Activated T-cell treated with anti-CD3 and anti-CD28 coated beads, Interleukin-2, amount 50 U/mL, for 4 hours (primary cell): ENCODE data around the gene PLOD1. TPM values are rescaled to one million over a fixed set of nuclear protein-coding genes. Genes with fewer than 3 reads are reported as not detected.

Source experiments
- ATAC-seq, 2 donors: fragments of 200-7000 bp; cut with Tn5 transposase; one replicate each; pipeline ENCODE4 v1.10.0; 2021
- DNase-seq: peaks from one replicate; pipeline ENCODE4 v3.0.0-alpha.2; 2020
- H3K27me3 Mint-ChIP-seq: one replicate; pipeline ENCODE4 v1.8.0; 2021; ENCODE audit warnings: low read depth, mixed read lengths
- H3K36me3 Mint-ChIP-seq: one replicate; pipeline ENCODE4 v1.8.0; 2022; ENCODE audit warnings: mixed read lengths; ENCODE audit not compliant: insufficient read depth
- H3K4me1 Mint-ChIP-seq: one replicate; pipeline ENCODE4 v1.8.0; 2021; ENCODE audit warnings: low read depth, mixed read lengths
- H3K4me3 Mint-ChIP-seq: one replicate; pipeline ENCODE4 v1.8.0; 2021; ENCODE audit warnings: mild to moderate bottlenecking, moderate library complexity, mixed read lengths
- H3K9me3 Mint-ChIP-seq: one replicate; pipeline ENCODE4 v1.8.0; 2021; ENCODE audit warnings: mixed read lengths
- total RNA-seq, 3 donors: library from RNA; stranded (reverse); gene quantifications; one replicate each; pipeline ENCODE4 v1.2.1, GENCODE V29; 2021

Gene PLOD1
- total RNA-seq, 3 donors from 2014 or later = 11.8 to 20.4 (median 16.1) TPM

- H3K36me3 Mint-ChIP-seq = peaks cover 46% of the 10 kb centered on the region
- H3K4me1 Mint-ChIP-seq = peaks cover 36% of the 10 kb centered on the region
- DNase-seq (no peak), ATAC-seq (no peak)
- no peaks in the 10 kb centered on the region for H3K27me3 Mint-ChIP-seq
- no peaks in the 10 kb centered on the region for H3K9me3 Mint-ChIP-seq
- H3K4me3 Mint-ChIP-seq = no peak overlapping the region
Measured at GRCh38 chr1:11985851-11986250, 51.3 kb downstream of the PLOD1 start.

GRCh38 chr1:11989669-11990068 lies 55.2 kb downstream of the PLOD1 start:
- peaks cover 8% of the 10 kb centered on the region for H3K4me1 Mint-ChIP-seq
- no peaks in the 10 kb centered on the region for H3K27me3 Mint-ChIP-seq
- no peak for DNase-seq
- no peak for ATAC-seq
- no peak overlapping the region for H3K4me3 Mint-ChIP-seq
- no peaks in the 10 kb centered on the region for H3K9me3 Mint-ChIP-seq
- peaks cover 35% of the 10 kb centered on the region for H3K36me3 Mint-ChIP-seq

- H3K27me3 Mint-ChIP-seq = no peaks in the 10 kb centered on the region
- ATAC-seq = no peak
Measured at GRCh38 chr1:11990303-11991032, 56.0 kb downstream of the PLOD1 start.

GRCh38 chr1:11991969-11992676 lies 57.6 kb downstream of the PLOD1 start:
- no peak for DNase-seq
- ATAC-seq = no peak
- no peak overlapping the region for H3K4me3 Mint-ChIP-seq
- peaks cover 38% of the 10 kb centered on the region for H3K36me3 Mint-ChIP-seq
- H3K9me3 Mint-ChIP-seq = no peaks in the 10 kb centered on the region
- H3K4me1 Mint-ChIP-seq = peaks cover 4% of the 10 kb centered on the region
- H3K27me3 Mint-ChIP-seq = no peaks in the 10 kb centered on the region

More at GRCh38 chr1:11990303-11991032, 56.0 kb downstream of the PLOD1 start:
- Mint-ChIP-seq H3K9me3 (no peaks in the 10 kb centered on the region), H3K4me3 (no peak overlapping the region), H3K36me3 (peaks cover 31% of the 10 kb centered on the region), H3K4me1 (peaks cover 8% of the 10 kb centered on the region)
- DNase-seq = no peak

- DNase-seq = no peak
- no peaks in the 10 kb centered on the region for H3K27me3 Mint-ChIP-seq
- ATAC-seq = no peak
- H3K9me3 Mint-ChIP-seq = no peaks in the 10 kb centered on the region
- H3K4me1 Mint-ChIP-seq = no peaks in the 10 kb centered on the region
- H3K4me3 Mint-ChIP-seq = no peak overlapping the region
- peaks cover 35% of the 10 kb centered on the region for H3K36me3 Mint-ChIP-seq
Measured at GRCh38 chr1:11997081-11997850, 62.7 kb downstream of the PLOD1 start.

- H3K36me3 Mint-ChIP-seq = peaks cover 43% of the 10 kb centered on the region
Measured at GRCh38 chr1:11998636-11999035, 64.1 kb downstream of the PLOD1 start.

GRCh38 chr1:11999236-11999635 lies 64.7 kb downstream of the PLOD1 start:
- Mint-ChIP-seq H3K9me3 (no peaks in the 10 kb centered on the region), H3K36me3 (peaks cover 46% of the 10 kb centered on the region), H3K4me1 (no peaks in the 10 kb centered on the region), H3K27me3 (no peaks in the 10 kb centered on the region), H3K4me3 (no peak overlapping the region)
- no peak for DNase-seq
- ATAC-seq = no peak

More at GRCh38 chr1:11998636-11999035, 64.1 kb downstream of the PLOD1 start:
- Mint-ChIP-seq H3K27me3 (no peaks in the 10 kb centered on the region), H3K4me1 (no peaks in the 10 kb centered on the region), H3K9me3 (no peaks in the 10 kb centered on the region), H3K4me3 (no peak overlapping the region)
- DNase-seq (no peak), ATAC-seq (no peak)

GRCh38 chr1:12001249-12001917 lies 66.9 kb downstream of the PLOD1 start:
- ATAC-seq = peak in 1 of 2 donors; percentile 43

GRCh38 chr1:12001996-12002493 lies 67.5 kb downstream of the PLOD1 start:
- Mint-ChIP-seq H3K4me3 (no peak overlapping the region), H3K36me3 (peaks cover 40% of the 10 kb centered on the region), H3K27me3 (no peaks in the 10 kb centered on the region), H3K4me1 (no peaks in the 10 kb centered on the region), H3K9me3 (no peaks in the 10 kb centered on the region)
- DNase-seq = no peak
- ATAC-seq = peak in 1 of 2 donors; percentile 9

More at GRCh38 chr1:12001249-12001917, 66.9 kb downstream of the PLOD1 start:
- DNase-seq = peak; percentile 27
- H3K4me1 Mint-ChIP-seq = no peaks in the 10 kb centered on the region
- peaks cover 44% of the 10 kb centered on the region for H3K36me3 Mint-ChIP-seq
- H3K9me3 Mint-ChIP-seq = no peaks in the 10 kb centered on the region
- H3K27me3 Mint-ChIP-seq = no peaks in the 10 kb centered on the region
- no peak overlapping the region for H3K4me3 Mint-ChIP-seq

GRCh38 chr1:12003762-12004161 lies 69.2 kb downstream of the PLOD1 start:
- ATAC-seq = no peak
- no peaks in the 10 kb centered on the region for H3K9me3 Mint-ChIP-seq
- H3K4me3 Mint-ChIP-seq = no peak overlapping the region
- H3K27me3 Mint-ChIP-seq = no peaks in the 10 kb centered on the region
- H3K4me1 Mint-ChIP-seq = no peaks in the 10 kb centered on the region
- H3K36me3 Mint-ChIP-seq = peaks cover 40% of the 10 kb centered on the region
- no peak for DNase-seq

- Mint-ChIP-seq H3K27me3 (no peaks in the 10 kb centered on the region), H3K36me3 (peaks cover 40% of the 10 kb centered on the region), H3K4me1 (no peaks in the 10 kb centered on the region), H3K9me3 (no peaks in the 10 kb centered on the region), H3K4me3 (no peak overlapping the region)
- no peak for ATAC-seq
- DNase-seq = no peak
Measured at GRCh38 chr1:12005488-12006166, 71.1 kb downstream of the PLOD1 start.

- H3K4me3 Mint-ChIP-seq = no peak overlapping the region
- H3K27me3 Mint-ChIP-seq = no peaks in the 10 kb centered on the region
- DNase-seq (no peak), ATAC-seq (no peak)
- no peaks in the 10 kb centered on the region for H3K9me3 Mint-ChIP-seq
- peaks cover 43% of the 10 kb centered on the region for H3K36me3 Mint-ChIP-seq
- H3K4me1 Mint-ChIP-seq = no peaks in the 10 kb centered on the region
Measured at GRCh38 chr1:12006167-12006921, 71.8 kb downstream of the PLOD1 start.

- no peak overlapping the region for H3K4me3 Mint-ChIP-seq
- H3K36me3 Mint-ChIP-seq = peaks cover 41% of the 10 kb centered on the region
- H3K9me3 Mint-ChIP-seq = no peaks in the 10 kb centered on the region
- no peaks in the 10 kb centered on the region for H3K27me3 Mint-ChIP-seq
- H3K4me1 Mint-ChIP-seq = no peaks in the 10 kb centered on the region
- DNase-seq (no peak), ATAC-seq (no peak)
Measured at GRCh38 chr1:12007204-12007603, 72.7 kb downstream of the PLOD1 start.
